ENCODE results near the gene SPNS3.

Gene SPNS3, protein sequence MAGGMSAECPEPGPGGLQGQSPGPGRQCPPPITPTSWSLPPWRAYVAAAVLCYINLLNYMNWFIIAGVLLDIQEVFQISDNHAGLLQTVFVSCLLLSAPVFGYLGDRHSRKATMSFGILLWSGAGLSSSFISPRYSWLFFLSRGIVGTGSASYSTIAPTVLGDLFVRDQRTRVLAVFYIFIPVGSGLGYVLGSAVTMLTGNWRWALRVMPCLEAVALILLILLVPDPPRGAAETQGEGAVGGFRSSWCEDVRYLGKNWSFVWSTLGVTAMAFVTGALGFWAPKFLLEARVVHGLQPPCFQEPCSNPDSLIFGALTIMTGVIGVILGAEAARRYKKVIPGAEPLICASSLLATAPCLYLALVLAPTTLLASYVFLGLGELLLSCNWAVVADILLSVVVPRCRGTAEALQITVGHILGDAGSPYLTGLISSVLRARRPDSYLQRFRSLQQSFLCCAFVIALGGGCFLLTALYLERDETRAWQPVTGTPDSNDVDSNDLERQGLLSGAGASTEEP

DNA sequence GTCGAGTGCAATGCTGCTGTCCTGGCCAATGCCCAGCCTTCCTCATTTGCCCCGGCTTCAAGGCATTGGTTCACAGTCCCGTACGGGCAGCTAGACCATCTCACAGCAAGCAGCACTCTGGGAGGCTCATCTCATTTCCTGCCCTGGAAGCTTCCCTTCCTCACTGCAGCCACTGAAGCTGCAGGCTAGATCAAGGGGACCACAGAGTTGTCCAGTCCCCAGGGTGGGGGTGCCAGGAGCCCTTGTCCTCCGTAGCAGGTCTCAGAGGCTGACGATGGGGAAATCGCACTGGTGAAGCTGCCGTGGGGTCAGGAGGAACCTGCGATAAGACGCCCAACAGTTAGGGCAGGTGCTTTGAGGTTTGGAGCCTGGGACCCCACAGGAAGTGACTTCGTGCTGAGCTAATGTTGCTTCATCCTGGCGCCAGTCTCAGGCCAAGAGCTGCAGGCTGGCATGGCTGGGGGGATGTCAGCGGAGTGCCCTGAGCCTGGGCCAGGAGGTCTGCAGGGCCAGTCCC, at the start of gene SPNS3:
Gene SPNS3 (plus strand): TSS at position 426 of the 517 bp plus-strand sequence. CDS start 28 bp downstream, at position 454.
- peak; percentile 37 for DNase-seq

DNA sequence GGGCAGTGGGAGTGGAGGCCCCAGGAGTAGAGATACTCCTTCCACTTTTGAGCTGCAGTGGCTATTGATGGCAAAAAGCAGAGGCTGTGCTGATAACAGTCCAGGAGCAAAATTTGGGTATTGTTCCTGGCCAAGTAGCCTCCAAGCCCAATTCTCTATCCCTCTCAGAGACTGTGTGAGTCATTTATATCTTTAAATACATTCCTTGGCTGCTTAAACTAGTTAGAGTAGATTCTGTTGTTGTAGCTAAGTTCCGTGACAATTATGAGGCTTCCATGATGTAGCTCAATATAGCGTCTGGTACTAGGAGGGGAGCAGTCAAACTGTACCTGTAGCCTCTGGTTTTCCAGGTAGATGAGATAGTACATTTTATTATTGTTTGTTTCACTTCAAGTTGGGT, 47.3 kb upstream of the SPNS3 start:
- no peak for DNase-seq

DNA sequence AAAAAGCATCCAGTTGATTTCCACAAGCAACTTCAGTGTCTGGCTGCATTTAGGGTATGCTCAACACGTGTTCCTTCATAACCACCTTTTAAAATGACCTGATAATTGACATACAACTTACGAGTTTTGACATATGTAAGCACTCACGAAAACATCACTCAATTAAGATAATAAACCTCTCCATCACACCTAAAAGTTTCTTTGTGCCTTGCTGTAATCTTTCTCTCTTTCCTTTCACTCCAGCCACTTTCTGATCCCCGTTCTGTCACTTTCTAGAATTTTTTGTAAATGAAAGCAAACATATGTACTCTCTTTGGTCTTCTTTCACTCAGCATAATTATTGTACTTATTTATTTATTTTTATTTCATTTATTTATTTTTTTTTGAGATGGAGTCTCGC, 46.6 kb upstream of the SPNS3 start:
- no peak for DNase-seq

DNA sequence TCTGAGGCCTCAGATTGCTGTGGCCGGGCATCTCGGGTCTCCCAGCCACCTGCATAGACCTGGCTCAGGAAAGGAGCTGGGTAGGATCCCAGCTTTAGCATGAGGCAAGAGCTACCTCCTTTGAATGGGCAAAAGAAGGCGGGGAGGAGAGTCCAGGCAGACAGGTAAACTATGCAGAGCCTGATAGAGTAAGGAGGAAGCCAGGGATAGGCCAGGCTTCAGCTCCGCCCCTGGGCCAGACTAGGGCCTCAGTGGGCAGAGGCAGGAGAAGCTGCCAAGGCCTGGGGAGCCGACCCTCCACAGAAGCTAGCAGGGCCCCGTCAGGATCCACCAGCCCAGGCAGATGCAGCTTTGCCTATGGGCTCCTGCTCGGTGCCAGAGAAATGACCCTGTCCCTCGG, 44.7 kb upstream of the SPNS3 start:
- DNase-seq, result no peak

DNA sequence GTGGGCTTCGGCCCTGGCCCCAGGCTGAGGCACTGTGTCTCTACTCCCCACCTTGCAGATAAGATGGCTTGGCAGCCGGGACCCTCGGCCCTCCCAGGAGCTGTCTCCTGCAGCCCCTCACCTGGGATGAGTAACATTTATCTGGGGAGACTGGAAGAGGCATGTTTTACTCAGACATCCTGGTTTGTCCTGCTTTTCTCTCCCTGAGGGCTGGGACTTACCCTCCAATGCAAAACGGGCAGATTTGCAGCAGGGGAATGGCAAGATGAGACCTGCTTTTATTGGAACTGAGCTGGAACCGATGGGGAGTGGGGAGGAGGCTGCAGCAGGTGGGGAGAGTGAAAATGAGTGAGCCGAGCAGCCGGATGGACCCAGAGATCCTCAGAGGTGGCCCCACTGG, 39.9 kb upstream of the SPNS3 start:
- DNase-seq, result no peak

DNA sequence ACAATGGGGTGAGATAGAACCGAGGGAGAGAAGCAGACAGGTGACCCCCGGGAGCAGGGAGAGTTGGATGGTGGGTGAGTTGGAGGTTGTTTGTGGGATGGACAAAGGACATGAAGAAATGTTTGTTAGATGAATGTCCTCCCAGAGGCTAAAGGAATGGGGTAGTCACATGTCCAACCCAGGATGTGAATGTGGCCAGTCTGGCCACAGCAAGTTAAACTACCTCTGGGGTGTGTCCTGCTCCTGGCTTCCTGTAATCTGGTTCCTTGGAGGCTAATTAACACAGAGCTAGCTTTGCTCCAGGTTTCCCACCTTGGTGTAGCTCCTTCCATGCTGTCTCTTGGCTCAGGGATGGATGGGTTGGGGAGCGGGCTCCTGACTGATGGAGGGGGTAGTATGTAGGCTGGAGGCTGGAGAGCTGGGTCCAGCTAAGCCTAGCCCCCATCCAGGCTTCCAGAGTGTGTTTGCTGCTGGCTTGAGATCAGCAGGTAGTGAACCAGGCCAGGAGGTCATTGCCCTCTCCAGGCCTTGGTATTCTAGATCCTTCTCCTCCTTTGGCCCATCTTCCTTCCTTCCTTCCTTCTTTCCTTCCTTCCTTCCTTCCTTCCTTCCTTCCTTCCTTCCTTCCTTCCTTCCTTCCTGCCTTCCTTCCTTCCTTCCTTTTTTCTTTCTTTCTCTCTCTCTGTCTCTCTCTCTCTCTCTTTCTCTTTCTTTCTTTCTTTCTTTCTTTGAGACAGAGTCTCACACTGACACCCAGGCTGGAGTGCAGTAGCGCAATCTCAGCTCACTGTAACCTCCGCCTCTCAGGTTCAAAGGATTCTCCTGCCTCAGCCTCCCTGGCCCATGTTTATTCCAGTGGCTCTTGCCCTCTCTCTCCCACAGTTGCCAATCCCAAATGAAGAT, 39.3 kb upstream of the SPNS3 start:
- no peak for DNase-seq

DNA sequence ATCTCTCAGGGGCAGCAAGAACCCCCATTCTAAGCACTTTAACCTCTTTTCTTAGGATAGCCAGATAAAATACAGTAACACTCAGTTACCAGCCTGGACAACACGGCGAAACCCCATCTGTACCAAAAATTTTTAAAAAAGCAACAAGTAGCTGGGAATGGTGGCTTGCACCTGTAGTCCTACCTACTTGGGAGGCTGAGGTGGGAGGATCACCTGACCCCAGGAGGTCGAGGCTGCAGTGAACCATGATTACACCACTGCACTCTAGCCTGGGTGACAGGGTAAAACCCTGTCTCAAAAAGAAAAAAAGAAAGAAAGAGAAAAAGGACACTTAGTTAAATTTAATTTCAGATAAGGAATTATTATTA, 38.6 kb upstream of the SPNS3 start:
- no peak for DNase-seq

DNA sequence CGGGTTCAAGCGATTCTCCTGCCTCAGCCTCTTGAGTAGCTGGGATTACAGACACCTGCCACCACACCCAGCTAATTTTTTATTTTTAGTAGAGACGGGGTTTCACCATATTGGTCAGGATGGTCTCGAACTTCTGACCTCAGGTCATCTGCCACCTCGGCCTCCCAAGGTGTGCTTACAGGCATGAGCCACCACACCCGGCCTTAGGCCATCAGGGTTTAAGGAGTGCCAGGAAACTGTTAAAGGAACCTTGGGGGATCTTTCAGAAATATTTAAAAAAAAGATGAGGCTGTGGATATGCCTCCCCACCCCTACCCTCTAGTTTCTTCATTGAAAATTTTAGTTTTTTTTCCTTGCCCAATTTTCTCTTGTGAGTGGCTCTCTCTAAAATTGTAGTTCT, 35.9 kb upstream of the SPNS3 start:
- no peak for DNase-seq

DNA sequence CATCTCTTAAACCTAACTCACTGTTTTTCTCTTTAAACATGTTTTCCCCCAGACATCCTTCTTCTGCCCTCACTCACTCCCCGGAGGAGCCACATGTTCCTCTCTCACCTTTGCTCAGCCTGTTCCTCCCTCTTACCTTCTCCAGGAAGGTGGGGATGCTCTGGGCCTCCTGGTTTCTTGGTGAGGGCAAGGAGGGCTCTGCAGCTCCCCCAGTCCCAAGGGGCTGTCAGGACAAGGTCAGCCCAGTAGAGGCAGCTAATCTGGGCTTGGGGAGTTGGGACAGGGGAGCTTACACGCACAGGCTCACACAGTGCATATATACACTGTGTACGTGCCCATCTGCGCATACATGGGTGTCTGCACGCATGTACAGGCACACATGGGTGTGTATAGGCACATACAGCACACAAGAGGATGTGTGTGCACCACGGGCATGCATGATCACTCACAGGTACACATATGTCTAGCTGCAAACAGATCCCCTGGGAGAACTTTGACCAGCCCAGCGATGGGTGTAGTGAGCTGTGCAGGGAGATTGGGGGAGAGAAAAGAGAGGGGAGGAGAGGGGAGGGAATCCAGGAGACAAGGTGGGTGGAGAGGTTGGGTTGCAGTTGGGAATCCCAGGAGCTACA, 28.6 kb upstream of the SPNS3 start:
- no peak for DNase-seq

DNA sequence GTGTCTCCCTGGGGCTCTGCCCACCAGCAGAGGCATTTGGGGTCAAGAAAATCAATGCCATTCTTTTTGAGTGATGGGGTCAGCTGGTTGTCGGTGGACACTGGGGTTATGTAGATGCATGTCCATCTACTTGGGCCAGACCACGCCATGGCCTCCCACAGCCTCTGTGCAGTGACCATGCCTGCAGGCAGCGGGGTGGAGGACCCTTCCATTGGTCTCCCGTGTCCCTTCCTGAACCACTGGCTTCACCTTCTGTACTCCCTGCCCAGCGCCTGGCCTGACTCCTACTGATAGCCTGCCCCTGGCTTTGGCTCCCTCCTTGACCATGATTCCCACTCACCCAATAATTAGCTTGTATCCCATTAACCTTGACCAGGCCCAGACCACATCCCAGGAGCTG, 28.0 kb upstream of the SPNS3 start:
- DNase-seq, result no peak

DNA sequence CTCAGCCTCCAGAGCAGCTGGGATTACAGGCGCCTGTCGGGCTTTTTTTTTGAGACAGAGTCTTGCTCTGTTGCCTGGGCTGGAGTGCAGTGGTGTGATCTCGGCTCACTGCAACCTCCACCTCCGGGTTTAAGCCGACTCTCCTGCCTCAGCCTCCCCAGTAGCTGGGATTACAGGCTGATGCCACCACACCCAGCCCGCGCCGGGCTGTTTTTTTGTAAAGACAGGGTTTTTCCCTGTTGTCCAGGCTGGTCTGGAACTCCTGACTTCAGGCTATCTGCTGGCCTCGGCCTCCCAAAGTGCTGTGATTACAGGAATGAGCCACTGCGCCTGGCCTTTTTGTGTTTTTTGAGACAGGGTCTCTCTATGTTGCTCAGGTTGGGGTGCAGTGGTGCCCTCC, 27.4 kb upstream of the SPNS3 start:
- no peak for DNase-seq

DNA sequence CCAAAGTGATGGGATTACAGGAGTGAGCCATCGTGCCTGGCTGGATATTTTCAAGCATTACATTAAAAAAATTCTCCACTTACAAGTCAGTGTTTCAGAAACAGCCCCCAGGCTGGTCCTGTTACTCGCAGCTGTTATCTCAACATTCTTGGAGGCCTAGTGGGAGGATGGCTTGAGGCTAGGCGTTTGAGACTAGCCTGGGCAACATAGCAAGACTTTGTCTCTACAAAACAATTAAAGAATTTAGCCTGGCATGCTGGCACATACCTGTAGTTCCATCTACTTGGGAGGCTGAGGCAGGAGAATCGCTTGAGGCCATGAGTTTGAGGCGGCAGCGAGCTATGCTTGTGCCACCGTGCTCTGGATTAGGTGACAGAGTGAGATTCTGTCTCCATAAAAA, 26.5 kb upstream of the SPNS3 start:
- DNase-seq, result no peak

DNA sequence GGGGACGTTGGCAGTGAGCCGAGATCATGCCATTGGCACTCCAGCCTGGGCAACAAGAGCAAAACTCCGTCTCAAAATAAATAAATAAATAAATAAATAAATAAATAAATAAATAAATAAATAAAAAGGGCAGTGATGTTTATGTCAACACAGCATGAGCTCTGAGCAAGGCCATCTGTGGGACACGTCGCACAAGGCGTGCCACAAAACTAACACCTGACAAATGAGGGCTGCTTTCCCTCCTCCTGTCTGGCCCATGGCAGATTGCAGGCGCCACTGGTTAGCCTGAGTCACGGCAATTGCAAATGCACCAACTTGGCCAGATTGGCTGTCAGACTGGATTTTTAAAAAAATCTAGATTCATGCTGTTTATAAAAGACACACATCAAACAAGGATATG, 25.9 kb upstream of the SPNS3 start:
- no peak for DNase-seq

DNA sequence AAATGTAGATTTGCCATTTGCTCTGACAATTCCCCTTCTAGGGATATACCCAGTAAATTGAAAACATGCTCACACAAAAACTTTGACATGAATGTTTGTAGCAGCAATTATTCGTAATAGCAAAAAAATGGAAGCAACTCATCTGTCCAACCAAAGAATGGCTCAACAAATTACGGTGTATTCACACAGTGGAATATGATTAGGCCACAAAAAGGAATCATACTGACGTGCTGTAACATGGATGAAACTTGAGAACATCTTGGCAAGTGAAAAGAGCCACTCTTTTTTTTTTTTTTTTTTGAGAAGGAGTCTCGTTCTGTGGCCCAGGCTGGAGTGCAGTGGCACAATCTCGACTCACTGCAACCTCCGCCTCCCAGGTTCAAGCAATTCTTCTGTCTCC, 24.1 kb upstream of the SPNS3 start:
- no peak for DNase-seq

DNA sequence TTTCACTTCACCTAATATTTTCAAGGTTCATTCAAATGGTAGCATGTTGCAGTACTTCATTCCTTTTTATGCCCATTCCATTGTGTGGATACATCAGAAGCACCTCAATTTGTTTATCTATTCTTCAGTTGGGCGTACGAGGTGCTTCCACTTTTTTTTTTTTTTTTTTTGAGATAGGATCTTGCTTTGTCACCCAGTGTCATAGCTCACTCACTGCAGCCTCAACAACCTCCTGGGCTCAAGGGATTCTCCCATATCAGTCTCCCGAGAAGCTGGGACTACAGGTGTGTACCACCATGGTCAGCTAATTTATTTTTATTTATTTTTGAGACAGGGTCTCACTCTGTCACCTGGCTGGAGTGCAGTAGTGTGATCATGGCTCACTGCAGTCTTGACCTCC, 22.5 kb upstream of the SPNS3 start:
- DNase-seq, result no peak

DNA sequence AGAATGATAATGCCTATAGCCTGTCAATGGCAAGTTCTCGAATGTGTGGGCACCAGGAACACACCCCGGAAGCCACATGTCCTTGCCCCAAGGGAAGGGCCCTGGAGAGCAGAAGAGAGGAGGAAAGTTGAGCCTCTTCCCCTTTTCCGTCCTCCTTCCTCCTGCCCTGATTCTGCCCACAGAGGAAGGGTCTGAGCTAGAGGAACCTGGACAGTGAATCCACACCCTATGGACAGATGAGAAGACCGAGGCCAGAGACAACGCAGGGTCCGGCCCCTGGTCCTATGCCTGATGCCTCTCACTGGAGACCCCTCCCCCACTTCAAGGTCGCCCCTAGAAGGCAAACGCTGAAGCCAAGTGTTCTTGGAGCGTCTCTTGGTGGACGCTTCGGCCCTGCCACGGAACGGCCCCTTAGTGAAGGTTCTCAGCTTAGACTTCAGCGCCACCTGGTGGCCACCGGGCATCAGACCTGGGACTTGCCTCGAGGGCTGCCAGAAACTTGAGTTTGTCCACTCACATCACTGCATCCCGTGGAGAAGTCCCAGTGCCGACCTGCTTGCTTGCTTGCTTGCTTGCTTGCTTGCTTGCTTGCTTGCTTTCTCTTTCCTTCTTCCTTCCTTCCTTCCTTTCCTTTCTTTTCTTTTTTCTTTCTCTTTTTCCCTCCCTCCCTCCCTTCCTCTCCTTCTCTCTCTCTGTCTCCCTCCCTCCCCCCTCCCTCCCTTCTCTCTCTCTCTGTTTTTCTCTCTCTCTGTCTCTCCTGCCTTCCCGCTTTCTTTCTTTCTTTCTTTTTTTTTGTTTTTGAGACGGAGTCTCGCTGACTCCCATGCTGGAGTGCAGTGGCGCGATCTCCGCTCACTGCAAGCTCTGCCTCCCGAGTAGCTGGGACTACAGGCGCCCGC, 20.6 kb upstream of the SPNS3 start:
- peak; percentile 95 for DNase-seq

DNA sequence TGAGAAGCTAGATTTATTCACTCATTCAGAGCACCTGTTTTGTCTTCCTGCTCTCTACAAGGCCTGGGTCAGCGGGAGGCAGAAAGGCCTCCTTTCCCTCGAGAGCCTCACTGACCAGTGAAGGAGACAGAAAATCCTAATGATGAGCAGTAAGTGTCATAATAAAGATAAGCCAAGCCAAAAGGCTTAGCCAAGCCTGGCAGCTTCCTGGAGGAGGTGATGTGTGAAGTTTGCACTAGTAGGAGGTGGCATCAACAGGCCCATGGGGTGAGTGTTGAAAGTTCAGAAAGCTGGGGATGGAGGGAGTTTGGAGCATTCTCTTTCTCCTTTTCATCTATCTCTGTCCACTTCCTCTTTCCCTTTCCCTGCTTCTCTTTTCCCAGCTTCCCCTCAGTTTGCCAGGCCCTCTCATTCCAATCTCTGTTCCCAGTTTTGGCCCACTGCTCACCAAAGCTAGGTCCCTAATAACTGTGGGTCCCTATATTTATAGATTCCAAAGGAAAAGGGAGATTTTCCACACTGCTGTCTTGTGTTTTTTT, 16.5 kb upstream of the SPNS3 start:
- no peak for DNase-seq

DNA sequence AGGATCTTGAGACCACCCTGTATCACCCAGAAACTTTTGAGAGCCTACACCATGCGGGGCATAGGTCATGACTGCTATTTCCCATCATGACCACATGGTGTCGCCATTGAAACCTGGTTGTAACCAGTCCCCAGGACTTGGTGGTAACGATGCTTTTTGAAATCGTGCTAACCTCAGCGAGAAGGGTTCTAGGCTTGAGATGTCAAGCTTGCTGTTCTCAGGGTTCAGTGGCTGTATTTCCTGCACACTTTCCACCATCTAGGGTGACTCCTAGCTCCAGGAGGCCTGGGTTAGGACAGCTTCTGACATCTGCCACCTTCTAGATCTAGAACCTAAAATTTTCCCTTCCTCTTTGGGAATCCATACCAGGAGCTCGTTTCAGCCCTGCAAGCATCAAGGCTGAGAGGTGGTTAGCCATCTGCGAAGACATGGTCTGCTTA, 13.0 kb upstream of the SPNS3 start:
- DNase-seq, result peak; percentile 68

DNA sequence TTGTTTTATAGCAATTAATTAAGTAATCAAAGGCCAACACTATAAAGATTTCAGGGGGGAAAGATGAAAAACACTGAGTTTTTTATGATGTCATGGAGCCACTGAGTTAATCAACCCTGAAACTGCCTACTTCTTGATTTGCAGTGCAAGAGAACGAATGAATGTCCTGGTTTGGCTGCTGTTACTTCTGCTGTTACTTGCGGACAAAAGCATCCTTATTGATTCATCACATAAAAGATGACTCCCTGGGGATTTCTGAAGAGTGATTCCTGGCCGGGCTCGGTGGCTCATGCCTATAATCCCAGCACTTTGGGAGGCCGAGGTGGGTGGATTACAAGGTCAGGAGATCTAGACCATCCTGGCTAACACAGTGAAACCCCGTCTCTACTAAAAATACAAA, 10.9 kb upstream of the SPNS3 start:
- DNase-seq, result no peak

DNA sequence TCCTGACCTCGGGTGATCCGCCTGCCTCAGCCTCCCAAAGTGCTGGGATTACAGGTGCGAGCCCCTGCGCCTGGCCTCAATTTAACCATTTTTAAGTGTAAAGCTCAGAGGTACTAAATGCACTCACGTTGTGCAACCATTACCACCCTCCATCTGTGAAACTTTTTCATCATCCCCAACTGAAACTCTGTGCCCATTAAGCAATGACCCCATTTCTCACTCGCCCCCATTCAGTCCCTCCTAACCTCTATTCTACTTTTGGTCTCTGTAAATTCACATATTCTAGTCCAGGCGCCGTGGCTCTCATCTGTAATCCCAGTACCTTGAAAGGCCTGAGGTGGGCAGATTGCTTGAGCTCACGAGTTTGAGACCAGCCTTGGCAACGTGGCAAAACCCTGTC, 8.3 kb upstream of the SPNS3 start:
- no peak for DNase-seq

DNA sequence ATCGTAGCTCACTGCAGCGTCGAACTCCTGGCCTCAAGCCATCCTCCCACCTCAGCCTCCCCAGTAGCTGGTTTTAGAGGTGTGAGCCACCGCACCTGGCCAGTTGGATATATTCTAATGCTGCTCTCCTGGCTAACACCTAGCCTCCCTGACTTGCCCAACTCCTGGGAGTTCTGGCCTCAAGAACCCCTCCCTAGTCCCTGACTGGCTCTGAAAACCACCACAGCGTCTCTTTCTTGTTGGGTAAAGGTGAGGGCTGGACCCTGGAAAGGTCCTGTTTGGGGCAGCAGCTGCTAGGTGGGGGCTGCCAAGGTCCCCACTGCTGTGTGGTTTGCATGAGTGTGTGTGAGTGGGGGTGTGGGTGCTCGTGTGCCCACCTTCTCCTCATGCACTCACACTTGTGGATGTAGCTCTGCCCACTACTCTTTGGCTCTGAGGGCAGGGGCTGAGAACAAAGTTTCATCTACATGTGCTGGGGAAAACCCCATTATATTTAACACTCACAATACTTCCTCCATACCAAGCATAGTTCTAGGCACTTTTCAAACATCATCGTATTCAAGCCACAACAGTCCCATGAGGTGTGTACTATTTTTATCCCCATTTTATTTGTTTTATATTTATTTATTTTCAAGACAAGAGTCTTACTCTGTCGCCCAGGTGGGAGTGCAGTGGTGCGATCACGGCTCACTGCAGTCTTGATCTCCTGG, 7.1 kb upstream of the SPNS3 start:
- no peak for DNase-seq
